SH-SY5Y (cell line): ENCODE data around the gene ABCA3.

Experiments
- GATA2 ChIP-seq: IDR thresholded peaks from 2 replicates; pipeline ENCODE4 v1.6.1; 2011; ENCODE audit warnings: mild to moderate bottlenecking, low read depth, low read length
- GATA3 ChIP-seq: IDR thresholded peaks from 2 replicates; pipeline ENCODE4 v1.6.1; 2011; ENCODE audit warnings: low read depth, mild to moderate bottlenecking, low read length, moderate library complexity

The ABCA3 gene

GRCh38 chr16:2244301-2244700 lies 96.2 kb downstream of the ABCA3 start:
- TF ChIP-seq GATA3 (no peak), GATA2 (no peak)

- TF ChIP-seq GATA2 = no peak
- no peak for TF ChIP-seq GATA3
Observed at GRCh38 chr16:2243781-2244180, 96.7 kb downstream of the ABCA3 start.

- TF ChIP-seq GATA2 (no peak), GATA3 (no peak)
Observed at GRCh38 chr16:2243031-2243528, 97.4 kb downstream of the ABCA3 start.

GRCh38 chr16:2242598-2242997 lies 97.9 kb downstream of the ABCA3 start:
- TF ChIP-seq GATA3 = no peak
- TF ChIP-seq GATA2 = no peak

- TF ChIP-seq GATA3 (no peak), GATA2 (no peak)
Observed at GRCh38 chr16:2238838-2239675, 101.5 kb downstream of the ABCA3 start.

GRCh38 chr16:2238150-2238837 lies 102.2 kb downstream of the ABCA3 start:
- TF ChIP-seq GATA3 (no peak), GATA2 (no peak)

GRCh38 chr16:2237493-2238149 lies 102.9 kb downstream of the ABCA3 start:
- TF ChIP-seq GATA2 (no peak), GATA3 (no peak)

GRCh38 chr16:2237102-2237482 lies 103.4 kb downstream of the ABCA3 start:
- TF ChIP-seq GATA2 (no peak), GATA3 (no peak)

- TF ChIP-seq GATA3 (no peak), GATA2 (no peak)
Observed at GRCh38 chr16:2236337-2237101, 104.0 kb downstream of the ABCA3 start, which contains the start of gene DNASE1L2. TSS of gene DNASE1L2 (plus strand) at chr16:2236444. CDS start at chr16:2236817, 373 bp downstream.

GRCh38 chr16:2235695-2236336 lies 104.7 kb downstream of the ABCA3 start:
- TF ChIP-seq GATA2 (no peak), GATA3 (no peak)

GRCh38 chr16:2235234-2235651 lies 105.3 kb downstream of the ABCA3 start:
- no peak for TF ChIP-seq GATA3
- TF ChIP-seq GATA2 = no peak

GRCh38 chr16:2234813-2235170 lies 105.7 kb downstream of the ABCA3 start:
- TF ChIP-seq GATA2 (no peak), GATA3 (no peak)

GRCh38 chr16:2233872-2234812 lies 106.4 kb downstream of the ABCA3 start:
- TF ChIP-seq GATA3 (no peak), GATA2 (no peak)
